ENCODE data around the gene BBS7. TPM values are rescaled to one million over a fixed set of nuclear protein-coding genes. Genes with fewer than 3 reads are reported as not detected.
A peak's percentile ranks its signal among the peaks of the same experiment; 100 is the strongest.

BBS7 gene
- polyA plus RNA-seq, 3 donors: 3.8 to 8.5 (median 6.5) TPM

GRCh38 chr4:121800638-121800960 is 69.7 kb downstream of the BBS7 start:
- 30 to 38% (median 37%) methylated on average over 8 of the region's 8 CpGs for WGBS, 3 donors
- H3K27ac ChIP-seq (ENCODE audit: low read depth, low read length): peak overlapping the region; percentile 53

- WGBS, 3 donors: 90 to 92% (median 91%) methylated on average over 3 of the region's 3 CpGs
- no peak overlapping the region for H3K27ac ChIP-seq (ENCODE audit: low read depth, low read length)
Measured at GRCh38 chr4:121799867-121800501, 70.3 kb downstream of the BBS7 start.

- no peak overlapping the region for H3K27ac ChIP-seq (ENCODE audit: low read depth, low read length)
- 59 to 74% (median 62%) methylated on average over 2 of the region's 2 CpGs for WGBS, 3 donors
Measured at GRCh38 chr4:121799208-121799823, 71.0 kb downstream of the BBS7 start.

- no peak overlapping the region for H3K27ac ChIP-seq (ENCODE audit: low read depth, low read length)
Measured at GRCh38 chr4:121796283-121796682, 74.0 kb downstream of the BBS7 start.

- WGBS, 3 donors: 63 to 70% (median 64%) methylated on average over 5 of the region's 5 CpGs
- no peak overlapping the region for H3K27ac ChIP-seq (ENCODE audit: low read depth, low read length)
Measured at GRCh38 chr4:121794505-121795188, 75.6 kb downstream of the BBS7 start.

- 89 to 93% (median 92%) methylated on average over 2 of the region's 2 CpGs for WGBS, 3 donors
- H3K27ac ChIP-seq (ENCODE audit: low read depth, low read length): no peak overlapping the region
Measured at GRCh38 chr4:121792966-121793365, 77.3 kb downstream of the BBS7 start.

GRCh38 chr4:121791481-121791880 is 78.8 kb downstream of the BBS7 start:
- H3K27ac ChIP-seq (ENCODE audit: low read depth, low read length): no peak overlapping the region
- WGBS, 3 donors: 83 to 90% (median 87%) methylated on average over 5 of the region's 5 CpGs

GRCh38 chr4:121790976-121791375 is 79.3 kb downstream of the BBS7 start:
- no peak overlapping the region for H3K27ac ChIP-seq (ENCODE audit: low read depth, low read length)

- WGBS, 3 donors: 61 to 70% (median 69%) methylated on average over 3 of the region's 3 CpGs
- no peak overlapping the region for H3K27ac ChIP-seq (ENCODE audit: low read depth, low read length)
Measured at GRCh38 chr4:121789960-121790829, 80.1 kb downstream of the BBS7 start.

GRCh38 chr4:121789455-121789854 is 80.8 kb downstream of the BBS7 start:
- no peak overlapping the region for H3K27ac ChIP-seq (ENCODE audit: low read depth, low read length)
- 47 to 87% (median 70%) methylated on average over 1 of the region's 1 CpG for WGBS, 3 donors

- no peak overlapping the region for H3K27ac ChIP-seq (ENCODE audit: low read depth, low read length)
- WGBS, 3 donors: 78 to 91% (median 88%) methylated on average over 2 of the region's 2 CpGs
Measured at GRCh38 chr4:121788896-121789295, 81.4 kb downstream of the BBS7 start.

- no peak overlapping the region for H3K27ac ChIP-seq (ENCODE audit: low read depth, low read length)
- 59 to 79% (median 71%) methylated on average over 2 of the region's 2 CpGs for WGBS, 3 donors
Measured at GRCh38 chr4:121786221-121786620, 84.1 kb downstream of the BBS7 start.

GRCh38 chr4:121785479-121785878 is 84.8 kb downstream of the BBS7 start:
- 74 to 79% (median 78%) methylated on average over 4 of the region's 4 CpGs for WGBS, 3 donors
- no peak overlapping the region for H3K27ac ChIP-seq (ENCODE audit: low read depth, low read length)

- H3K27ac ChIP-seq (ENCODE audit: low read depth, low read length): no peak overlapping the region
- WGBS, 3 donors: 31 to 60% (median 43%) methylated on average over 2 of the region's 2 CpGs
Measured at GRCh38 chr4:121784975-121785374, 85.3 kb downstream of the BBS7 start.

- no peak overlapping the region for H3K27ac ChIP-seq (ENCODE audit: low read depth, low read length)
- WGBS, 3 donors: 41 to 98% (median 43%) methylated on average over 1 of the region's 1 CpG
Measured at GRCh38 chr4:121784401-121784800, 85.9 kb downstream of the BBS7 start.

- H3K27ac ChIP-seq (ENCODE audit: low read depth, low read length): no peak overlapping the region
- WGBS, 3 donors: 47 to 76% (median 73%) methylated on average over 1 of the region's 1 CpG
Measured at GRCh38 chr4:121783210-121783609, 87.1 kb downstream of the BBS7 start.

GRCh38 chr4:121778991-121779628 is 91.2 kb downstream of the BBS7 start:
- WGBS, 3 donors: 69% methylated on average over 8 of the region's 8 CpGs
- H3K27ac ChIP-seq (ENCODE audit: low read depth, low read length): no peak overlapping the region

- 28 to 42% (median 38%) methylated on average over 3 of the region's 3 CpGs for WGBS, 3 donors
- H3K27ac ChIP-seq (ENCODE audit: low read depth, low read length): no peak overlapping the region
Measured at GRCh38 chr4:121777625-121778024, 92.6 kb downstream of the BBS7 start.
